ENCODE data around the gene ATP12A.

The ATP12A gene

GRCh38 chr13:24660023-24660741 is 20.0 kb upstream of the ATP12A start:
- H4K20me1 ChIP-seq (ENCODE audit: insufficient read depth): no peaks in the 10 kb centered on the region
- no peak overlapping the region for H2AFZ ChIP-seq (ENCODE audit: low read depth)
- H3K9ac ChIP-seq: no peak overlapping the region
- H3K4me2 ChIP-seq: no peak overlapping the region
- no peak overlapping the region for H3K27ac ChIP-seq
- no peaks in the 10 kb centered on the region for H3K36me3 ChIP-seq (ENCODE audit: insufficient read depth)
- H3K79me2 ChIP-seq (ENCODE audit: insufficient read depth, low read depth): no peaks in the 10 kb centered on the region
- H3K27me3 ChIP-seq (ENCODE audit: insufficient read depth, low read depth): no peaks in the 10 kb centered on the region
- no peak for TF ChIP-seq CTCF (conservative IDR thresholded peaks at IDR 0.05; ENCODE audit: low read depth, low read length)
- H3K4me1 ChIP-seq (ENCODE audit: low read depth, poor library complexity, severe bottlenecking): no peaks in the 10 kb centered on the region
- no peak overlapping the region for H3K4me3 ChIP-seq (IDR thresholded peaks at IDR 0.05; ENCODE audit: insufficient read depth, low read depth, low read length)

GRCh38 chr13:24661713-24662112 is 18.5 kb upstream of the ATP12A start:
- H3K4me2 ChIP-seq: no peak overlapping the region
- no peaks in the 10 kb centered on the region for H4K20me1 ChIP-seq (ENCODE audit: insufficient read depth)
- TF ChIP-seq CTCF (conservative IDR thresholded peaks at IDR 0.05; ENCODE audit: low read depth, low read length): no peak
- H3K9ac ChIP-seq: no peak overlapping the region
- no peak overlapping the region for H2AFZ ChIP-seq (ENCODE audit: low read depth)
- H3K27ac ChIP-seq: no peak overlapping the region
- no peaks in the 10 kb centered on the region for H3K79me2 ChIP-seq (ENCODE audit: insufficient read depth, low read depth)
- H3K4me3 ChIP-seq (IDR thresholded peaks at IDR 0.05; ENCODE audit: insufficient read depth, low read depth, low read length): no peak overlapping the region
- H3K36me3 ChIP-seq (ENCODE audit: insufficient read depth): no peaks in the 10 kb centered on the region
- H3K27me3 ChIP-seq (ENCODE audit: insufficient read depth, low read depth): no peaks in the 10 kb centered on the region
- H3K4me1 ChIP-seq (ENCODE audit: low read depth, poor library complexity, severe bottlenecking): no peaks in the 10 kb centered on the region

- Histone ChIP-seq H4K20me1 (ENCODE audit: insufficient read depth) (no peaks in the 10 kb centered on the region), H2AFZ (ENCODE audit: low read depth) (no peak overlapping the region), H3K9ac (no peak overlapping the region), H3K4me1 (ENCODE audit: low read depth, poor library complexity, severe bottlenecking) (no peaks in the 10 kb centered on the region), H3K4me2 (no peak overlapping the region), H3K4me3 (IDR thresholded peaks at IDR 0.05; ENCODE audit: insufficient read depth, low read depth, low read length) (no peak overlapping the region), H3K79me2 (ENCODE audit: insufficient read depth, low read depth) (no peaks in the 10 kb centered on the region), H3K27ac (no peak overlapping the region), H3K27me3 (ENCODE audit: insufficient read depth, low read depth) (no peaks in the 10 kb centered on the region), H3K36me3 (ENCODE audit: insufficient read depth) (no peaks in the 10 kb centered on the region)
- TF ChIP-seq CTCF (conservative IDR thresholded peaks at IDR 0.05; ENCODE audit: low read depth, low read length): no peak
Measured at GRCh38 chr13:24662195-24663088, 17.8 kb upstream of the ATP12A start.

GRCh38 chr13:24663089-24663395 is 17.2 kb upstream of the ATP12A start:
- H3K4me3 ChIP-seq (IDR thresholded peaks at IDR 0.05; ENCODE audit: insufficient read depth, low read depth, low read length): no peak overlapping the region
- H3K4me2 ChIP-seq: no peak overlapping the region
- H3K79me2 ChIP-seq (ENCODE audit: insufficient read depth, low read depth): no peaks in the 10 kb centered on the region
- no peak overlapping the region for H3K9ac ChIP-seq
- no peak for TF ChIP-seq CTCF (conservative IDR thresholded peaks at IDR 0.05; ENCODE audit: low read depth, low read length)
- H3K27ac ChIP-seq: no peak overlapping the region
- H3K36me3 ChIP-seq (ENCODE audit: insufficient read depth): no peaks in the 10 kb centered on the region
- H3K4me1 ChIP-seq (ENCODE audit: low read depth, poor library complexity, severe bottlenecking): no peaks in the 10 kb centered on the region
- H4K20me1 ChIP-seq (ENCODE audit: insufficient read depth): no peaks in the 10 kb centered on the region
- H3K27me3 ChIP-seq (ENCODE audit: insufficient read depth, low read depth): no peaks in the 10 kb centered on the region
- H2AFZ ChIP-seq (ENCODE audit: low read depth): no peak overlapping the region
